ENCODE results near the gene CACNA2D3.

DNA sequence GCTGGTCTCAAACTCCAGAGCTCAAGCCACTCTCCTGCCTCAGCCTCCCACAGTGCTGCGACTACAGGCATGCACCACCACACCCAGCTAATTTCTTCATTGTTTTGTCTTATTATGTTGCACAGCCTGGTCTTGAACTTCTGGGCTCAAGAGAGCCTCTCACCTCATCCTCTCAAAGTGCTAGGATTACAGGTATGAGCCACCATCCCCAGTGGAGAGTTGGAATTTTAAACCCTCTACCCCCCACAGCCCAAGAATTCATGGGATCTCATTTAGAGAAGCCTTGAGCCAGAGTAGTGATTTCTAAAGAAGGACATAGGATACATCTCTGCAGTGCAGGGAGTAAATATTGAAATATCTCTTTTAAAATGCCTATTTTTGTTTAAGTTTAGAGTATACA lies 221.1 kb downstream of the CACNA2D3 start:
- TF ChIP-seq, protein P1, sequence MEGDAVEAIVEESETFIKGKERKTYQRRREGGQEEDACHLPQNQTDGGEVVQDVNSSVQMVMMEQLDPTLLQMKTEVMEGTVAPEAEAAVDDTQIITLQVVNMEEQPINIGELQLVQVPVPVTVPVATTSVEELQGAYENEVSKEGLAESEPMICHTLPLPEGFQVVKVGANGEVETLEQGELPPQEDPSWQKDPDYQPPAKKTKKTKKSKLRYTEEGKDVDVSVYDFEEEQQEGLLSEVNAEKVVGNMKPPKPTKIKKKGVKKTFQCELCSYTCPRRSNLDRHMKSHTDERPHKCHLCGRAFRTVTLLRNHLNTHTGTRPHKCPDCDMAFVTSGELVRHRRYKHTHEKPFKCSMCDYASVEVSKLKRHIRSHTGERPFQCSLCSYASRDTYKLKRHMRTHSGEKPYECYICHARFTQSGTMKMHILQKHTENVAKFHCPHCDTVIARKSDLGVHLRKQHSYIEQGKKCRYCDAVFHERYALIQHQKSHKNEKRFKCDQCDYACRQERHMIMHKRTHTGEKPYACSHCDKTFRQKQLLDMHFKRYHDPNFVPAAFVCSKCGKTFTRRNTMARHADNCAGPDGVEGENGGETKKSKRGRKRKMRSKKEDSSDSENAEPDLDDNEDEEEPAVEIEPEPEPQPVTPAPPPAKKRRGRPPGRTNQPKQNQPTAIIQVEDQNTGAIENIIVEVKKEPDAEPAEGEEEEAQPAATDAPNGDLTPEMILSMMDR (IDR thresholded peaks at IDR 0.05) = no peak
- TF ChIP-seq EP300 (IDR thresholded peaks at IDR 0.05; ENCODE audit: low read depth) (no peak), POLR2AphosphoS5 (IDR thresholded peaks at IDR 0.05) (no peak)

Measured in transverse colon (tissue), 4 donors.